Tibial nerve (tissue), 3 donors: ENCODE data around the gene MYO7A.

Experiments used
- POLR2A ChIP-seq, 2 donors: fragments of 450-650 bp; IDR thresholded peaks; one replicate each; pipeline ENCODE4 v1.6.1; 2017; ENCODE audit warnings: antibody characterized with exemption in 2 of 2, mild to moderate bottlenecking in 2 of 2, moderate library complexity in 2 of 2
- TF ChIP-seq, protein P1 (sequence below), 5 experiments: fragments of 200-600 bp in 3 of 5; fragments of 450-650 bp in 2 of 5; sonication (generic) in 3 of 5; IDR thresholded peaks; one replicate each; pipeline ENCODE4 v1.5.1; 2016 to 2019; ENCODE audit warnings: antibody characterized with exemption in 5 of 5, mild to moderate bottlenecking in 3 of 5, moderate library complexity in 2 of 5

DNA sequence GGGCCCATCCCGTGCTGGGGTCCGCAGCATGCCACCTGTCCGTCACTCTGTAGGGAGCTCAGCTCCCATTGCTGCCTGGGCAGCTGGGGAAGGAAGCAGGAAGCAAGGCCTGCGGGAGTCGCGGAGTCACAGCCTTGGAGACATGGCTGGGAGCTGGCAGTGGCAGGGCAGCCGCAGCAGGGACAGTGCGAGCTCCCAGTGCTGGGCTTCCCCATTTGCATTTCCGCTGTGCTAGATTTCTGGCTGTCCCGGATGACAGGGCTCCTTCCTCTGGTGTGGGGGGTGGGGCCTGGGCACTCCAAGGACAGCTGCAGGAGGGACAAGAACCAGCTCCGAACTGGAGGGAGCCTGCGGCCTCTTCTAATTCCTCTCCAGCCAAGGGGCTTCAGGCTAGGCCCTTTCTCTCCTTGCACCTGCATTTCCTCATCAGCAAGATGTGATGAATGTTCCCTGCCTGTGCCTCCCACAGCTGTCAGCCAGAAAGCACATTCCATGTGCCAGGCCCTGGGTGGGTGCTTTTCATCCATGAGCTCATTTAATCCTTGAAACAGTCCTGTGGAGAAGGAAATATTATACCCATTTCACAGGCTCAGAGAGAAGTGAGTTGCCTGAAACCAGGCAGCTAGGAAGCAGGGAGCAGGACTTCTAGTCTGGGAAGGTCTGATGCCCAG lies 48.0 kb downstream of the MYO7A start:
- TF ChIP-seq, protein P1, sequence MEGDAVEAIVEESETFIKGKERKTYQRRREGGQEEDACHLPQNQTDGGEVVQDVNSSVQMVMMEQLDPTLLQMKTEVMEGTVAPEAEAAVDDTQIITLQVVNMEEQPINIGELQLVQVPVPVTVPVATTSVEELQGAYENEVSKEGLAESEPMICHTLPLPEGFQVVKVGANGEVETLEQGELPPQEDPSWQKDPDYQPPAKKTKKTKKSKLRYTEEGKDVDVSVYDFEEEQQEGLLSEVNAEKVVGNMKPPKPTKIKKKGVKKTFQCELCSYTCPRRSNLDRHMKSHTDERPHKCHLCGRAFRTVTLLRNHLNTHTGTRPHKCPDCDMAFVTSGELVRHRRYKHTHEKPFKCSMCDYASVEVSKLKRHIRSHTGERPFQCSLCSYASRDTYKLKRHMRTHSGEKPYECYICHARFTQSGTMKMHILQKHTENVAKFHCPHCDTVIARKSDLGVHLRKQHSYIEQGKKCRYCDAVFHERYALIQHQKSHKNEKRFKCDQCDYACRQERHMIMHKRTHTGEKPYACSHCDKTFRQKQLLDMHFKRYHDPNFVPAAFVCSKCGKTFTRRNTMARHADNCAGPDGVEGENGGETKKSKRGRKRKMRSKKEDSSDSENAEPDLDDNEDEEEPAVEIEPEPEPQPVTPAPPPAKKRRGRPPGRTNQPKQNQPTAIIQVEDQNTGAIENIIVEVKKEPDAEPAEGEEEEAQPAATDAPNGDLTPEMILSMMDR (IDR thresholded peaks at IDR 0.05), result no peak
- TF ChIP-seq POLR2A (IDR thresholded peaks at IDR 0.05), result no peak
